DOHH2 (cell line): ENCODE results near the gene TMC7.
"Not testable (repeated sequence)": the region's sequence is repeated elsewhere in the genome, so short reads cannot be mapped to it uniquely, and the experiment has no call there.

Experiments
- CTCF ChIP-seq: fragments of 200-600 bp; sonication (generic); IDR thresholded peaks from one replicate; pipeline ENCODE4 v1.5.1; 2014; ENCODE audit warnings: antibody characterized with exemption, mild to moderate bottlenecking, low read depth, low read length; ENCODE audit not compliant: poor library complexity, severe bottlenecking
- EZH2phosphoT487 ChIP-seq: fragments of 200-600 bp; sonication (generic); IDR thresholded peaks from 2 replicates; pipeline ENCODE4 v1.6.1; 2017; ENCODE audit warnings: borderline replicate concordance, mild to moderate bottlenecking, antibody characterized with exemption, low read length, moderate library complexity, mixed read lengths

- TF ChIP-seq CTCF, EZH2phosphoT487: not testable (repeated sequence)
Observed at GRCh38 chr16:18985256-18985655, 1.5 kb downstream of the TMC7 start.
